HG03066 (cell line): ENCODE data around the gene CEMP1.
"Not testable (repeated sequence)": the region's sequence is repeated elsewhere in the genome, so short reads cannot be mapped to it uniquely, and the experiment has no call there.

ENCODE experiments used
- ATAC-seq: cut with Tn5 transposase; IDR thresholded peaks from one replicate; pipeline ENCODE4 v1.9.1; 2021; ENCODE audit warnings: low read depth; ENCODE audit not compliant: unreplicated experiment

CEMP1 gene

DNA sequence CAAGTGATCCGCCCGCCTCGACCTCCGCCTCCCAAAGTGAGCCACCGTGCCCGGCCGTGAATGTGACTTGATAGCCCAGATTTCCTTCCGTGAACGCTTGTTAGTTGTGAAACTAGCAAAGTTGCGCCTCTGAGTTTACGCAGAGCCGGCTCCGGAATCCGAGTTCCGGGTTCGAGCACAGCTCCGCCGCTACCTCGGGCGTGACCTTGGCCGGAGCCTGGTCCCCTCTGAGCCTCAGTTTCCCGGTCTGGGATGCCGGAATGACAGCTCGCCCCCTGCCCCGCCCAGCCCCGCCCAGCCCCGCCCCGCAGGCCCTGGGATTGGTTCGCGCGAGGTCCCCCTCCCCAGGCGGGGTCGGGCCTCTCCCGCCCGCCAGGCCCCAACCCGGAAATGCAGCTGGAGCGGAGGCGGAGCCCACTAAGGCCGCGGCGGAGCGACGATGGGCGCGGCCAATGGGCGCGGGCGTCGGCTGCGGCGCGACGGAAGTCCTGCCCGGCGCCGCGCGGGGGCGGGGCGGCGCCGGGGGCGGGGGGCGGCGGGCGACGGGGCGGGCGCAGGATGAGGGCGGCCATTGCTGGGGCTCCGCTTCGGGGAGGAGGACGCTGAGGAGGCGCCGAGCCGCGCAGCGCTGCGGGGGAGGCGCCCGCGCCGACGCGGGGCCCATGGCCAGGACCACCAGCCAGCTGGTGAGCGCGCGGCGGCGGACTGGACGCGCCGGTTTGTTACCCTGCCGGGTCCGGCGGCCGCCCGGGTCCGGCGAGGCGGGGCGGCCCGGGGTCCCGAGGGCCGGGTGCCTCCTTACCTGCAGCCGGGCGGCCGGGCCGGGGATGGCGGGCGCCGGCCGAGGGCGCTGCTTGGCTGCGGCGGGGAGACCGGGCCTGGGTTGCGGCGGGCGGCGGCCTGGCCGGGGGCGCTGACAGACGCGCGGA, 6.5 kb upstream of the CEMP1 start, which contains the start of gene PDPK1:
Gene PDPK1 (plus strand): TSS at position 571 of the 929 bp plus-strand sequence. CDS start 92 bp downstream, at position 663.
- ATAC-seq = peak; percentile 77

DNA sequence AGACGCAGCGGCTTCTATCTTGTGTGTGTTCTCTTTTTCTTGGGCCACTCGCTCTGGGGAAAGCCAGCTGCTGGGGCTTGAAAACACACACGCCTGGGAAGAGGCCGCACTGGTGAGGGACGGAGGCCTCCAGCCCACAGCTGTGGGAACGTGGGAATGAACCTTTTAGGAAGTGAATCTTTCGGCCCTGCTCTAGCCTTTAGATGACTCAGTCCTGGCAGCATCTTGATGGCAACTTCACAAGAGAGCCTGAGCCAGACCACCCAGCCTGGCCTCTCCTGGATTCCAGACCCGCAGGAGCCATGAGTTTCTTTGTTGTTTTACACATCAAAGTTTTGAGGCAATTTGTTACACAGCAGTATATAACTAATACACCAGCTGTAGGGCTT, 4.4 kb upstream of the CEMP1 start:
- no peak for ATAC-seq

DNA sequence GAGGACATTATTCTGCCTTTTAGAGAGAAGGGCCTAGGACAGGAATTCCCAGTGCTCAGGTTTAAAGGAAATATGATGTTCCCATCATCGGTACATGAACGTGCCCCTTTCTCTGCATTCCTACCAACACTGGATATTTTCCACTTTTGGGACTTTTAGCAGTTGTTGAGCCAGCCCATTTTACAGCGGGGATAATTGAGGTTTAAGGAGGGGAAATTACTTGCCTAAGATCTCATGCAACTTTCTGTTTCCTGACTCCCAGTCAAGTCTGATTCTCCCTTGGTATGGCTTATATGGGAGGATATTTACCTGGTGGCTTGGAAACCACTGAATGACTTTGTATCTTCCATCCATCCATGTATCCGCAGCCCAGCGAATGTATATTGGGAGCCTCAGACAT, 3.1 kb upstream of the CEMP1 start:
- not testable (repeated sequence) for ATAC-seq

DNA sequence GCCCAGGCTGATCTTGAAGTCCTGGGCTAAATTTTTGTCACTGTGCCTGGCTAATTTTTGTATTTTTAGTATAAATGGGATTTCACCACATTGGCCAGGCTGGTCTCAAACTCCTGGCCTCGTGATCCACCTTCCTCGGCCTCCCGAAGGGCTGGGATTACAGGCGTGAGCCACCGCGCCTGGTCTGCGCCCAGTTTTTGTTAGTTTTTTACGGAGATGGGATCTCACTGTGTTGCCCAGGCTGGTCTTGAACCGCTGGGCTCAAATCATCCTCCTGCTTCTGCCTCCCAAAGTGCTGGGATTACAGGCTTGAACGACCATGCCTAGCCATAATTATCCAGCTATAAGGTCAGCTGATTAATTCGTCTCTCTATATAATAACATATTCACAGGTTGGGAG, 2.7 kb upstream of the CEMP1 start:
- ATAC-seq = no peak

DNA sequence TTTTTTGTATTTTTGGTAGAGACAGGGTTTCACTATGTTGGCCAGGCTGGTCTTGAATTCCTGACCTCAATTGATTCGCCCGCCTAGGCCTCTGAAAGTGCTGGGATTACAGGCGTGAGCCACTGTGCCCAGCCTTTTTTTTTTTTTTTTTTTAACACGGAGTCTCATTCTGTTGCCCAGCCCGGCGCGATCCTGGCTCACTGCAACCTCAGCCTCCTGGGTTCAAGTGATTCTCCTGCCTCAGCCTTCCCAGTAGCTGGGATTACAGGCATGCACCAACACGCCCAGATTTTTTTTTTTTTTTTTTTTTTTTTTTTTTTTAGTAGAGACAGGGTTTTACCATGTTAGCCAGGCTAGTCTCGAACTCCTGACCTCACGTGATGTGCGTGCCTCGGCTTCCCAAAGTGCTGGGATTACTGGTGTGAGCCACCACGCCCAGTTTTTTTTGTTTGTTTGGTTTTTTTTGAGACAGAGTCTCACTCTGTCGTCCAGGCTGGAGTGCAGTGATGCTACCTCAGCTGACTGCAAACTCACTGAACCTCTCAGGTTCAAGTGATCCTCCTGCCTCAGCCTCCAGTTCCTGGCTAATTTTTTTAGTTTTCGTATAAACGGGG, 2.0 kb upstream of the CEMP1 start:
- ATAC-seq = not testable (repeated sequence)

DNA sequence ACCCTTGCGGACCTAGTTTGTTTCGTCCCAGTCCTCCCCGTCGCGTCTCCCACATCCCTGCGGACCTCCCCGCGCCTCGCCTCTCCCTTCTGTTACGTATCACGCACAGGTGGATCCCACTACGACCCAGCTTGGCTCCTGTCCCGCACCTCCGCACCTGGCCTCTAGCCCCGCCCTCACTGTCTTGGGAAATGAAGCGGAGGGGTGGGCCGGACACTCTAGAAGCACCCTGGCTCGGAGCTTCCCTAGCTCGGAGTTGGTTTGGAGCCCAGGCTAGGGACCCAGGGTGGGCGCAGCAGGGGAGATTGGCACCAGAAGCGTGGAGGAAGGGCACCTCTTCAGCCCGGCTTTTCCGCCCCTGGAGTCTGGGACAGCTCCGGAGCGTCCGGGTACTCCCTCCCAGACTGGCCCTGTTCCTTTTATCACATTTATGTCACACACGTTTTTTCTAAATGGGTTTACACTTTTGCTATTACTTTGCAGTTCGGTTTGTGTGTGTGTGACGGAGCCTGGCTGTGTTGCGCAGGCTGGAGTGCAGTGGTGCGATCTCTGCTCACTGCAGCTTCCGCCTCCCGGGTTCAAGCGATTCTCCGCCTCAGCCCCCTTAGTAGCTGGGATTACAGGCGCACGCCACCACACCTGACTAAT, 1.4 kb upstream of the CEMP1 start:
- no peak for ATAC-seq

DNA sequence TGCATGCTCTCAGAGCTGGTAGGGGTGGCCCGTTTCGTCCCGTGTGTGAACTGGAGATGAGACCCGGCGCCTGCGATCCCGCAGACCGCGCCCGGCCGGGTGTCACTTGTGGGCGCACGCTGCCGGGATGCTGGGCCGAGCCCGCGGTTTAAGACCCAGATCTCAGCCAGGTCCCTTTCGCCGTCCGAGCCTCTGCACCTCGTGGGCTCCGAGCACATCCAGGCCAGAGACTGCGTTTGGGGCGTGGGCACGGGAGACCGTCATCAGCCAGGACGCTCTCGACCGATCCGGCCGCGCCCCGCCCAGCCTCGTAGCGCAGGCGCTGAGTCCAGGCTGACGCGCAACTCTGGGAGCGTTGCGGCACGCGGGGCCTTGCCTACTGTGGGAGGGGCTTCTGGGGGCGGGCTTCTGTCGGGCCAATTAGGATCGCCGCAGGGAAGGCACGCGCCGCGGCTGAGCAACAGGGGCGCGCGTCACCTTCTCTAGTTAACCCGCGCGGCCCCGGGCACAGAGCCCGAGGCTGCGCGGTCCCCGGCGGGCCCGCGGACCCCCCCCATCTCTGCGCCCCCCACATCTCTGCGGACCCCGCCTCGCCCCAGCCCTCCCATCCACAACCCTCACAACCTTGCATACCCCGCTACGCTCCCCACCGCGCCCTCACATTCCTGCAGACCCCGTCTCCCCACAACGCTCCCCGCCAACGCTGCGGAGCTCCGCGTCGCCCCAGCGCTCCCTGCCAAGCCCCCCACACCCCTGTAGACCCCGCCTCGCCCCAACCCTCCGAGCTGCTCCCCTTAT, 687 bp upstream of the CEMP1 start:
- peak; percentile 87 for ATAC-seq

DNA sequence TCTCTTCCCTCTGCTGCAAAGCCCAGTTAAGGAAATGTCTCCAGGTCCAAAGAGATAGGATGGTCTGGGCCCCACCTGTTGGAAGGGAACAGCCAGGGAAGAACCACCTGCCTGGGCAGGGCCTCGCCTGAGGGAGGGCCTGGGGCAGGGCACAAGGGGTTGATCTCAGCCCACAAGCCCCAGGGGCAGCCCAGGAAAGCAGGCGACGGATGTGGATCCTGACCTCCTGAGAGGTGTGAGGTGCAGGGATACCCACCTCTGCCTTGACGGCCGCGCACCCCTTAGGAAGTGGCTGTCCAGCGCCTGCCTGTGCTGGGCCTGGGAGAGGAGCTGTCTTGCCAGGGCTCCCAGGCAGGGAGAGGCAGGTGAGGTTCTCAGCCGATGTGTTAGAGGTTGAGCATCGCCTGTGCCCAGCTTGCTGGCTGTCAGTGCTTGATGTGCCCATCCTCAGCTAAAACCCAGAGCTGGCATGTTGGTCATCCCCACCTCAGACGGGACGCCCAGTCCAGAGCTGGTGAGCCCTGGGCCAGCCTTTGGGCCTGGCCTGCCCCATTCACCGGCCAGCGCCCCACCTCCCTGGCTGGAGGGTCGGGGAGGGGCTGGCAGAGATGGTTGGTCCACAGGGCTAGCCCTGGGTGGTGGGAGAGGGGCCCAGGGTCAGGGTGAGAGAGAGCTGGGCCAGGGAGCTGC, 434 bp downstream of the CEMP1 start:
- no peak for ATAC-seq

DNA sequence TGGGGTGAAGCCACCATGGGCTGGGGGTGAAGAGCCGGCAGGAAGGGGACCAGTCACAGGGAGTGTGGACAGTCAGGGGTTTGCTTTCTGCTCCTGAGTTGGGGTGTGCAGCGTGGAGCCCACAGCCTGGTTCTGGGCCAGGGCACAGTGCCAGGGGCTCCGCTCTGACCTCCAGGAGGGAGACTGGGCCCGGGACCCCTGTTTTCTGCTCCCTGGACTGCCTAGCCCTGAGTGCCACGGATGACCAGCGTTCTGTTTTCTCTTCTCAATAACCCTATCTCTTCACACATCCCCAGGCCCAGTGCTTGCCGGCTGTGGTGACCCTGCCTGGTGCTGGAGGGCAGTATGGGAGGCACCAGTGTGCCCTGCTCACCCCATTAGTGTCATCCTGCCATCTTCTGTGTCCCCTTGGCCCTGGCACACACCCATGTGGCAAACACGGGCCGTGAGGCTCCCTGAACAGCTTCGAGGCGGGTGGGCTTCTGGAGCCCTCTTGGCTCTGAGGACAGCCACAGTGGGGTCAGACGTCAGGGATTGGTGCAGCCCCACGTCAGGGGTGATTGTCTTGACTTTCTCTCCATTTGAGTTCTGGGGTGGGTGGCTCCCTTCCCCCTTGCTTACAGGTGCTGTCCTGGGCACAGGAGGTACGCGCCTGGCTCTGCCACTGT, 1.1 kb downstream of the CEMP1 start:
- no peak for ATAC-seq

DNA sequence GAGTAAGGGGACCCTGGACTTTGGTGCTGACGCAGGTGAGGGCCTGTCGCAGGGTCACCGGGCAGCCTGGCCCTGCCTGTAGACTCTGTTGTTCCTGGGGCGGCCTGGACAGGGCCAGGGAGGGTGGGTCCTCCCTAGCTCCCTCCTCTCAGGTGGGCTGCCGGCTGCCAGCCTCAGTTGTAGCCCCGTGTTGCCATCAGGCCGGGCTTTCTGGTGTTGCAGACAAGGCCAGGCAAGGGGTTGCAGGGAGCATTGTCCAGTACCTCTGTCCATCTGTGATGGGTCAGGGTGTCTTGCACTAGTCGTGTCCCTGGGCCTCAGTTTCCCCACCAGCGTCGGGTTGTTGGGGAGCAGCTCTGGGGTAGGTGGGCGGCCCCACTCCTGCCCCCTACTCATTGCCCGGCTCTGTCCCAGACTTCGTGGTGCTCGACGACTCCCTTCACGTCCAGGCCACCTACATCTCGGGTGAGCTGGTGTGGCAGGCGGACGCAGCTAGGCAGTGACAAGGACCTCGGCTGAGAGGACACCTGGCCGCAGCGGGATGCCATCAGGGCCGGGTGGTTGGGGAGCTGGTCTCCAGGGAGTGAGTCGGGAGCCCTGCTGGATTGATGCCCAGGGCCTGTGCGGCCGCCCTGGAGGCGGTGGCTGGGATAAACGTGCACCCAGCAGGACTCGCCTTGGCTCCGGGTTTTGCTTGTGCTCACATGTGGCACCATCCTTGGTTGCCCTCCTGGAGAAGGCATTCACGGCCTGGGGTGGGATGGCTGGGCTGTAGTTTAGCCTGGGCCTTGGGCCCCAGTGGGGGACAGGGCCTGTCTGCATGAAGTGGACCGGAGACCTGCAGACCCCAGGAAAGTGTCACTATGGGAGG, 1.9 kb downstream of the CEMP1 start:
- no peak for ATAC-seq

DNA sequence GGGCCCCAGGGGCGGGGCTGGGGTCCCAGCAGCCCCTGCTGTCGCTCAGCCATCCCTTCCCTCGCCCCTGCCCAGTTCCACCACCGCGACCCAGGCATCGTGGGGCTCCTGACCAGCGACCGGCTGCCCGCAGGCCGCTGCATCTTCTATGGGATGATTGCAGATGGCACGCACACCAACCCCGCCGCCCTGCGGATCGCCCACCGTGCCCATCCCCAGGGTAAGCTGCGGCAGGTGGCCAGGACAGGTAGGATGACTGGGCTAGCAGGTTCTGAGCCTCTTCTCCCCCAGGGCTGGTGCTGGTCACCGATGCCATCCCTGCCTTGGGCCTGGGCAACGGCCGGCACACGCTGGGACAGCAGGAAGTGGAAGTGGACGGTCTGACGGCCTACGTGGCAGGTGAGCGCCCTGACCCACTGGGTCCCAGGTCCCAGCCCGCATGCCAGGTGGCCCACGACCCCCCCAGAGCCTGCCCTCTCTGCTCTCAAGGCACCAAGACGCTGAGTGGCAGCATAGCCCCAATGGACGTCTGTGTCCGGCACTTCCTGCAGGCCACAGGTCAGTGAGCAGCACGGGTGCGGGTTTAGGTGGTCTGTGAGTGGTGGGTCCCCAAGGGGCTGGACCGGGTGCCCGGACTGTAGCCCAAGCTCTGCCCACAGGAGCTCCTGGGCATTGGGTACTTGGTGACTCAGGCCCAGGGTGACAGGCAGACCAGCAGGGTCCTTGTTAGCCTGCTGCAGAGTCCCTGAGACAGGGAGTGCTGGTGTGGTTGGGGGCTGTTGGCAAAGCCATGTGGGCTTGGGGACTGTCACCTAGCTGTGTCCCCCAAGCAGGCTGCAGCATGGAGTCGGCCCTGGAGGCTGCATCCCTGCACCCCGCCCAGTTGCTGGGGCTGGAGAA, 2.8 kb downstream of the CEMP1 start:
- no peak for ATAC-seq

DNA sequence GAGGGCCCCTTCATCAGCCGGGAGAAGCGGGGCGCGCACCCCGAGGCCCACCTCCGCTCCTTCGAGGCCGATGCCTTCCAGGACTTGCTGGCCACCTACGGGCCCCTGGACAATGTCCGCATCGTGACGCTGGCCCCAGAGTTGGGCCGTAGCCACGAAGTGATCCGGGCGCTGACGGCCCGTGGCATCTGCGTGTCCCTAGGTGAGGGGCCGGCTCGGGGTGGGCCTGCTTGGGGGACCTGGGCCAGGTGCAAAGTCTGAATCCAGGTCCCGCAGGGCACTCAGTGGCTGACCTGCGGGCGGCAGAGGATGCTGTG, 3.5 kb downstream of the CEMP1 start:
- no peak for ATAC-seq

DNA sequence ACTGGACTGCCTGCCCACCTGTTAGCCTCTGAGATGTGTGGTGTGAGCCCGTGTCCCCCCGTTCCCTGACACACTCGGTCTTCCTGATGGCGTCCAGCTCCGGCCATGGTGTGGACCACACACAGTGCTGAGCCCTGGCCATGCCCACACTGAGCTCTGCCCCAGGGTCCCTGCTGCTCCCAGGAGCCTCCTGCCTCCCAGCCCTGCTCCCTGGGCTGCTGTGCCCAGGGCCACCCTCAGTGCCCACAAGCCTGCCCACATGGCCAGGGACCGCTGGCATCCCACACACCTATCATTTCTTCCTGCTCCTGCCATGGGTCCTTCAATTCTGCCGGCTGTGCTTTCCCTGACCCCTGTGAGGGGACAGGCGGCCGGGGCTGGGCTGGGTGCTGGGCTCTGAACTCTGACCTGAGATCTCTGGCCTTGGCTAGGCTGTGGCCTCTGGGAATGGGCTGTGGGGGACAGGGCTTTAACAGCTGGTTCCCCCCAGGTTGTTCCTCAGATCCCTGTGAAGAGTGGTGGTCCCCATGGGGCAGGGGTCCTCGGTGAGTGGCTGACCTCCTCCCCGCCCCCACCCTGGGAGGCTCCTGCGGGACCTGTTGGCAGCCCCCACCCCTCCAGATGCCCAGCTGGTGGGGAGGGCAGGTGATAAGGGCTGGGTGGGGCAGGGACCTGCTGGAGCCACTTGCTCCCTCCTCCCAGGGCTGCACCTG, 4.0 kb downstream of the CEMP1 start:
- no peak for ATAC-seq

DNA sequence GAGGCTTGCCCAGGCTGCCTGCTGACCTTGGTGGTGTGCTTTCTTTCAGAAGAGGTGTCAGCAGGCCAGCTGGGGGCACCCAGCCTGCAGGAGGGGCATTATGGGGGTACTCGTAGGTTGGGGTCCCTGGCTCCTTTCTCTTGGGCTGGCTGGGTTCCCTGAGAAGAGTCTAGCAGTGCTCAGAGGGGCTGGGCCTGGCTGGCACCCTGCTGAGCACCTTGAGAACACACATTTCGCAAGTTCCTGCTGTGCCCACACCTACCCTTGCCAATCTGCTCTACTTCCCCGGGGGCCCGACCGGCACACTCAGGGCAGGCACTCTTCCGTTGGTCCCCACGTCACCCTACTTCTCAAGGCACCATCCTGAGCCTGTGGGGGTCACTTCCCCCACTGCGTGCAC, 5.1 kb downstream of the CEMP1 start:
- no peak for ATAC-seq

DNA sequence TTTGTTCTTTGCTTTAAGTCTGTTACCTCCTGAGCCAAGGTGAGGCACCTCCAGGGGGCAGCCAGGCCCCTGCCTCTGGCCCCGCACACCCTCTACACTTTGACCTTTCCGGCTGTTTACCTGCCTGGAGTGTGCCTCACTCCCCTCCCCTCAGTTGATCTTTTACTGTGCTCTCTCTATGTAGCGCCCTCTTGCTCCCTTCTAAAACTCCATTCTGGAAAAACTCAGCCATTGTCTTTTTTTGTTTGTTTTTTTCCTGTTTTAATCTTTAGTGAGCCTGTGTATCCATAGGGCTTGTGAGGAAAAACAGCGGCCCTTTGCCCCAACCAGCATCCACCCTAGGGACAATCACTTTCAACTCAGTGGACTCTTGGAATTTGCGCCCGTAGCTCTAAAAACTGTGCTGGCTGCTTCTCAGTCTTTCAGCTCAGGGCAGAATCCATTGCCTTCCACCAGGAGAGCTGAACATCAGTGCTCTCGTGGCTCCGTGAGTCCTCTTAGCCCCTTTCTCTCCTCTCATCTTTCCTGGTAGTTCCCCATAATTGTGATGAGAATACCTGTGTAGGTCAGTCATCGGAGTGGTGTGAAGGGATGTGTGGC, 6.8 kb downstream of the CEMP1 start:
- no peak for ATAC-seq

DNA sequence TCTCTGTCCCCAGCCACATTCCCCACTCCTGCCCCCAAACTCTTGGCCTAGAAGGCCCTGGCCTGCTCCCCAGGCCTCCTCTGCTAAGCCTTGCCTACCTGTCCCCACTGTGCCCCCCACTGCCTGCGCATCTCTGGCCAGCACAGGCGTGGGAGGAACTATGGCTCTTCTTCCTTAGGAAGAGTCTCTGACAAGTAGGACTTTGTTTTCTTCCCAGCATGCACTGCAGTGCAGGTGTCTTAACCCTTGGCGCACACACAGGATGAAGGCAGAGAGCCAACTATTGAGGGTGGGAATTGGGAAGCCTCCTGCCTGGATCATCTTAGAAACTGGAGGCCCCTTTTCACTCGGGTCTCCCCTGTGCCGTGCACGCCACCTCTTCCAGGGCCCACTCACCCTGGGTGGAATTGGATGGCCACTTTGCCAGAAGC, 7.4 kb downstream of the CEMP1 start:
- ATAC-seq = no peak
